Thyroid gland (tissue), 4 donors: ENCODE data around the gene NTN3.

Experiments used
- CTCF ChIP-seq, 6 experiments: fragments of 200-600 bp in 3 of 6; fragments of 450-650 bp in 3 of 6; sonication (generic) in 3 of 6; IDR thresholded peaks; one replicate each; pipeline ENCODE4 v1.5.1; 2016 to 2019; ENCODE audit warnings: antibody characterized with exemption in 6 of 6, mild to moderate bottlenecking in 2 of 6, inconsistent platforms in 1 of 6, moderate library complexity in 1 of 6
- POLR2A ChIP-seq, 2 donors: fragments of 450-650 bp; IDR thresholded peaks; one replicate each; pipeline ENCODE4 v1.6.1; 2017; ENCODE audit warnings: antibody characterized with exemption in 2 of 2, mild to moderate bottlenecking in 2 of 2, moderate library complexity in 1 of 2

- no peak for TF ChIP-seq CTCF (IDR thresholded peaks at IDR 0.05)
- no peak for TF ChIP-seq POLR2A (IDR thresholded peaks at IDR 0.05)
These were observed 41.1 kb upstream of the NTN3 start for GRCh38 chr16:2429771-2430663.
